Measurements from ENCODE around the gene LONP2.
"Not testable (repeated sequence)": the region's sequence is repeated elsewhere in the genome, so short reads cannot be mapped to it uniquely, and the experiment has no call there.

LONP2 gene

DNA sequence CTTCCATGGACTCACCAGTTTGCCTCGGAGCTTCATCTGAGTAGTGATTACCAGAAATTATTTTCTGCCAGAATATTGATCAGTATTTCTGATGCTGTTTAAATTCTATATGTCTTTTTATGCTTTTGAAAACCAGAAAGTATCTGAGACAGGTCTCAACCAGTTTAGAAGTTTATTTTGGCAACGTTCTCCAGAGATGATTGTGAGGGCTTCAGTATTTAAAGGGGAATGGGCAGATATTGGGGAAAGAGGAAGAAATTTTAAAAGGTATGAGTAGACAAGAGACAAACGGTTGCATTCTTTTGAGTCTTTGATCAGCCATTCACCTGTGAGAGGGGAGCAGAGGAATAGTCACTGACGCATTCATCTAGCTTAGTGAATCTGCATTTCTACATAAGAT, 47.7 kb downstream of the LONP2 start:
- DNase-seq = no peak

DNA sequence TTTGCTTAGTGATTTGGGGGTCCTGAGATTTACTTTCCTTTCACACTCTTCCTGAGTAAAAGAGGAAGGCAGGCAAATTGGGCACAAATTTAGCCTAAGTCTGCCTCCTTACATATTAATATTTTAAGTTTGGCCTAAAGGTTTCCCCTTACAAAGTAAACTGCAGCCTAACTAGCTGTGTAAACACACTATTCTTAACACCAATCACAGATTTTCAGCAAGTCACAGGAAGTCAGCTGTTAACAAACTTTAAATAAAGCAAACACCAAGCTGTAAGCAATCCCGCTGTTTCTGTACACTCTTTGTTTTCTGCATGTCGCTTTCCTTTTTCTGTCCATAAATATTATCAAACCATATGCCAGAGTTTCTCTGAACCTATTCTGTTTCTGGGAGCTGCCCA, 48.4 kb downstream of the LONP2 start:
- DNase-seq = no peak

DNA sequence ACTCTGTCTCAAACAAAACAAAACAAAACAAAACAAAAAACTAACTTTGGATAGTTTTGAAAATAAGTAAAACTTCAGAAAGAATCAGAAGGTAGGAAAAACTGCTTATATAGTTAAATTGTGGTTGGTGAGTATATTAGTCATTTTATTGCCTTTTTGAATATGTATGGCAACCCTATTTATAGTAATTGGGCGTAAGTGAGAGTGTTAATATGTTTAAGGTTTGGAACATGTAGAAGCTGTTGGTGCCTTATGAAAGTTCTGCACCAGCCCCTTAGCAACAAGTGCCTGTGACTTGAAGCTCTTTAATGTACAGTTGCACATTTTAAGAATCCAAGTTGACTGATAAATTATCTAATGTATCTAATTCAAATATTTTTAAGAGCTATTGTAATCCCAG, 50.6 kb downstream of the LONP2 start:
- DNase-seq = no peak

DNA sequence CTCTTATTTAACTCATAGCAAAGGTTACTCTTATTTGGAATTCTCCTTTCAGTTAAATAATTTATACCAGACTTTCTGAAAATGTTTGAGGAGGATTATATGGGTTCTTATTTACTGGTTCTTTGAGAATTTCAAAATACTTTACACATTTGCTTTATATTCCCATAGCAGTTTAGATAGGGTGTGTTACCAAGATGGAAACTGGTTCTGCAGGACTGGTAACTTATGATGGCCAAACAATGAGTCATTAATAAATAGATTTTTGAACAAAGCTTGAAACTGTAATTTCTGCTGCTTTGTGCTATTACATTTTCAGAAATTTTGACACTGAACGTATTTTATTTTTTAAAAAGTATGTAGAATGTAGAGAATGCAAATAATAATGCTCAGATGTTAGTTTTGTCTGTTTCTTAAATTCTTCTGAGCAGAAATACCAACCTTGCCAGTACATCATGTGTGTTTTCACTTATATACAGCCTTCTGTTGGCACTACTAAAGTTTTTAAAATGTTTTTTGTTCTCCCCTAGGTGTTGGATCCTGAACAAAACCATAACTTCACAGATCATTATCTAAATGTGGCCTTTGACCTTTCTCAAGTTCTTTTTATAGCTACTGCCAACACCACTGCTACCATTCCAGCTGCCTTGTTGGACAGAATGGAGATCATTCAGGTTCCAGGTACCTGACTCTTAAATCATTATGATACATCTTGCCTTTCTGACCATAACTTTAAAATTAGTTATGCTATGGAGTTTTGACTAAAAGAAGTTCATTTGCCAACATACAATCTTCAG, 51.6 kb downstream of the LONP2 start:
- no peak for DNase-seq

DNA sequence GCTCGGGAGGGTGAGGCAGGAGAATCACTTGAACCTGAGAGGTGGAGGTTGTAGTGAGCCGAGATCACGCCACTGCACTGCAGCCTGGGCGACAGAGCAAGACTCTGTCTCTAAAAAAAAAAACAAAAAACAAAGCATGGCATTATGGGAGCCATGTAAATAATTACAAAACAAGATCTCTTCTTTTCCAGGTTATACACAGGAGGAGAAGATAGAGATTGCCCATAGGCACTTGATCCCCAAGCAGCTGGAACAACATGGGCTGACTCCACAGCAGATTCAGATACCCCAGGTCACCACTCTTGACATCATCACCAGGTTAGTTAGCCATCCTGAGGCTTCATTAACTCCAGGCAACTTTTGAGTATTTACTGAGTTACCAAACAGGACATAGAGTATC, 55.4 kb downstream of the LONP2 start:
- no peak for DNase-seq

DNA sequence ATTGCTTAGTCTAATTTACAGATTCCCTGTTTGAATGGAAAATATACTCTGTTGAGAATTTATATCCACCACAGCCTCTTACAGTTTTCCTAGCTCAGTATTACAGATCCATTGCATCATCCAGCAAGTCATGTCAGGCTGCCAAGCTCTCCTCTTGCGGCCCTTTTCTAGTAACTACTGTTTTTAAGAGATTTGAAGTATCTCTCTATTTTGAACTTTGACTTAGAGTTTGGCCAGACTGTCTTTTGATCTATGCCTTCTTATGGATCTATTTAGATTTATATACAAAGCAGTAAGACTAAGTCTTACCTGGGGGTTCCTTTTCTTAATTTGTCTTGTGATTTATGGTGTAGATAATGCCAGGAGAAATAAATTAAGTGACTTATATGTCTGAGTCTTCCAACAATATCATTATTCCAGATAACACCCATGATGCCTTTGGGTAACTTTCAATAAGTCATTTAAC, 56.3 kb downstream of the LONP2 start:
- no peak for DNase-seq

DNA sequence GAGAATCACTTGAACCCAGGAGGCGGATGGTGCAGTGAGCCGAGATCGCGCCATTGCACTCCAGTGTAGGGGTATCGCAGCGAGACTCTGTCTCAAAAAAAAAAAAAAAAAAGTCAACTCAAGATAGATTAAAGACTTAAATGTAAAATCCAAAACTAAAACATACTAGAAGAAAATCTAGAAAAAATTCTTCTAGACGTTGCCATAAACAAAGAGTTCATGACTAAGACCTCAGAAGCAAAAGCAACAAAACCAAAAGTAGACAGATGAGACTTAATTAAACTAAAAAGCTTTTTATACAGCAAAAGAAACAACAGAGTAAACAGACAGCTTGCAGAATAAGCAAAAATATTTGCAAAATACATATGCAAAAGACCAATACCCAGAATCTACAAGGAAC, 64.4 kb downstream of the LONP2 start:
- DNase-seq = no peak

DNA sequence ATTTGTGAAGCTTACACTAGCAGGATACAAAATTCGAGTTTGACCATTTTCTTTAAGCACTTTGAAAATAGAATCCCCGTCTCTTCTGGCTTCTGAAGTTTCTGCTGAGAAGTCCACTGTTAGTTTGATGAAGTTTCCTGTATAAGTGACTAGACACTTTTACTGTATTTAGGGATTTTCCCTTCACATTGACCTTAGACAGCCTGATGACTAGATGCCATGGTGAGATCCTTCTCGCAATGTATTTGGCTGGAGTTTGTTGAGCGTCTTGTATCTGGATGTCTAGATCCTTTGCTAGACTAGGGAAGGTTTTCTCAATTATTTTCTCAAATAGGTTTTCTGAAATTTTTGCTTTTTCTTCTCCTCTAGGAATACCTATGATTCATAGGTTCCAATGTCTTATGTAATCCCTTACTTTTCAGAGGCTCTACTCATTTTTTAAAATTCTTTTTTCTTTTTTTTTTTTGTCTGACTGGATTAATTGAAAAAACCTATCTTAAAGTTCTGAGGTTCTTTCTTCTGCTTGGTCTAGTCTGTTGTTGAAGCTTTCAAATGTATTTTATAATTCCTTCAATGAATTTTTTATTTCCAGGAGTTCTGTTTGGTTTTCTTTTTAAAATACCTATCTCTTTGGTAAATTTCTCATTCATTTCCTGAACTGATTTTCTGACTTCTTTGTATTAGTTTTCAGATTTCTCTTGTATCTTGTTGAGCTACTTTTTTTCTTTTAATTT, 67.0 kb downstream of the LONP2 start:
- no peak for DNase-seq

DNA sequence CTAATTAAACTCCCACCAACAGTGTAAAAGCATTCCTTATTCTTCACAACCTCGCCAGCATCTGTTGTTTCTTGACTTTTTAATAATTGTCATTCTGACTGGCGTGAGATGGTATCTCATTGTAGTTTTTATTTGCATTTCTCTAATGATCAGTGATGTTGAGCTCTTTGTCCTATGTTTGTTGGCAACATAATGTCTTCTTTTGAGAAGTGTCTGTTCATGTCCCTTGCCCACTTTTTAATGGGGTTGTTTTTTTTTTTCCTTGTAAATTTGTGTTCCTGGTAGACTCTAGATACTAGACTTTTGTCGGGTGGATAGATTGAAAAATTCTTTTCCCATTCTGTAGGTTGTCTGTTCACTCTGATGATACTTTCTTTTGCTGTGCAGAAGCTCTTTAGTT, 69.8 kb downstream of the LONP2 start:
- not testable (repeated sequence) for DNase-seq

DNA sequence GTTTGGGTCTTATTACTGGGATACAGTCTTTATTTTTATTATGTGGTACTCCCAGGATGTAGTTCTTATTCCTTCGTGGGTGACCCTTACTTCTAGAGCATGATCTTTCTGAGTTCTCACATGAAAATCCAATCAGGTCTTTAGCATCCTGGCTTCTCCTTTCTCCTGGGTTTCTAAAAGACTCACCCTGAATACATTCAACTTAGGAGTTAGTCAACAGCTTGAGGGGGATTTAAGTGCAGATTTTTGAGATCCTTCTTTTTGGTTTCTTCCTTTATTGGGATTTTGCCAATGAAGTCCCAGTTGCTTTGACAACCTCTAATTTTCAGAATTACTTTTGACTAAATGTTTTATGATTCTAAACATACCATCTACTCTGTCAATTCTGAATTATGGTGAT, 72.9 kb downstream of the LONP2 start:
- no peak for DNase-seq

DNA sequence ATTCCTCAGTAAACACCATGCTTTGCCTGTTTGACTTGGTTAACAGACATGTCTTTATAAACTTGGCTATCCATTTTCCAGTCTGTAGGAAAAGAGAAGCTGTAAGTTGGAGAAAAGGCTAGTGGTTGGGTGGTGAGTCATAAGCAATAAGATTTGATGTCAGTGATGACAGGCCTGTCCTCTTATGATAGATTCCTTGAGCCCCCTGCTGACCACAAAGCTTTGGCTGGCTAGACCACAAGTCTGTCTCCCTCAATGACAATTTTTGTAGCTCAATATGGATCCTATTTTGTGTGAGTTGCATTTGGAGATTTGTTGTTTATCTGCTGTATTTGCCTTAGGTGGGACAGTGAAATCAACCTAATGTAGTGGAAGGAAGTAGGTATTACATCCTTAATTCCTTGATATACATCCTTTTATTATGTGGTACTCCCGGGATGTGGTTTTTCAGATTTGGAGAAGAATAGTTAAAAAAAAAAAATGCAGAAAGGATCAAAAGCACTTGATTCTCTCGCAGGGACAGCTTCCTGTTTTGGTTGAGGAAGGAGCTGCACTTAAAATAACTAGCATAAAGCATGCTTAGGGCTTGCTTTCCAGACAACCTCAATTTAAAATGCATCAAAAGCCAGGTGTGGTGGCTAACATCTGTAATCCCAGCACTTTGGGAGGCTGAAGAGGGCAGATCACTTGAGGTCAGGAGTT, 73.7 kb downstream of the LONP2 start:
- peak in 1 of 5 experiments; percentile 70 for DNase-seq

DNA sequence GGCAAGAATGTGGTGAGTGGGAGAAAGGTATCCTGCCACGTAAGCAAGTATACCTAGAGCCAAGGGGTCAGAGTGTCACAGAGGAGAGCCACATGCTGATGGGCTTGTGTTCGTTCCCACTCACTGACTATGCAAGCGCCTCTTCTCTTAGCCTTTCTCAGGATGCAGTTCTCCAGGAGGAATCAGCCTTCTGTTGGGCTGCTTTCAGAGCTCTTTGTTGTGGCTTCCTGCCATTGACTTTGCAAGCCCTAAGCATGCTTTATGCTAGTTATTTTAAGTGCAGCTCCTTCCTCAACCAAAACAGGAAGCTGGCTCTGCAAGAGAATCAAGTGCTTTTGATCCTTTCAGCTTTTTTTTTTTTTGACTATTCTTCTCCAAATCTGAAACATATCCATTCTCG, 74.5 kb downstream of the LONP2 start:
- DNase-seq = peak in 2 of 5 experiments; percentile 29 to 79

DNA sequence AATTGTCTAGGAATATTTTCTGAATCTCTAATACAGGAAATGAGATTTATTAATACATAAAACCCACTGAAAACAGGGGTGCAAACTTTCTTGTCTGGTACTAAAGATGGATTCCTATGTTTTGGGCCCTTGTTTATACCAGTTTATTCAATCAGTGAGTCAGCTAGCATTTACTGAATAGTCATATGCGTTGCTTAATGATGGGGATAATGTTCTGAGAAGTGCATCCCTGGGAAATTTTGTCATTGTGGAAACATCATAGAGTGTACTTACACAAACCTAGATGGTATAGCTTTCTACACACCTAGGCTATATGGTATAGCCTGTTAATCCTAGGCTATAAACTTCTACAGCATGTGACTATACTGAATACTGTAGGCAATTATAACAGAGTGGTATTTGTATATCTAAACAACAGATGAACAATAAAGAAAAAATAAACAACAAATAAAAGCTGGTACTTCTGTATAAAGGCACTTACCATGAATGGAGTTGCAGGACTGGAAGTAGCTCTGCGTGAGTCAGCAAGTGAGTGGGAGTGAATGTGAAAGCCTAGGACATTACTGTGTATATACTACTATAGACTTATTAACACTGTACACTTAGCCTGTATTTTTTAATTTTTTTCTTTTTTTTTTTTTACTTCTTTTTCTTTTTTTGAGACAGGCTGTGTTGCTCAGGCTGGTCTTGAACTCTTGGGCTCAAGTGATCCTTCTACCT, 77.4 kb downstream of the LONP2 start:
- no peak for DNase-seq

DNA sequence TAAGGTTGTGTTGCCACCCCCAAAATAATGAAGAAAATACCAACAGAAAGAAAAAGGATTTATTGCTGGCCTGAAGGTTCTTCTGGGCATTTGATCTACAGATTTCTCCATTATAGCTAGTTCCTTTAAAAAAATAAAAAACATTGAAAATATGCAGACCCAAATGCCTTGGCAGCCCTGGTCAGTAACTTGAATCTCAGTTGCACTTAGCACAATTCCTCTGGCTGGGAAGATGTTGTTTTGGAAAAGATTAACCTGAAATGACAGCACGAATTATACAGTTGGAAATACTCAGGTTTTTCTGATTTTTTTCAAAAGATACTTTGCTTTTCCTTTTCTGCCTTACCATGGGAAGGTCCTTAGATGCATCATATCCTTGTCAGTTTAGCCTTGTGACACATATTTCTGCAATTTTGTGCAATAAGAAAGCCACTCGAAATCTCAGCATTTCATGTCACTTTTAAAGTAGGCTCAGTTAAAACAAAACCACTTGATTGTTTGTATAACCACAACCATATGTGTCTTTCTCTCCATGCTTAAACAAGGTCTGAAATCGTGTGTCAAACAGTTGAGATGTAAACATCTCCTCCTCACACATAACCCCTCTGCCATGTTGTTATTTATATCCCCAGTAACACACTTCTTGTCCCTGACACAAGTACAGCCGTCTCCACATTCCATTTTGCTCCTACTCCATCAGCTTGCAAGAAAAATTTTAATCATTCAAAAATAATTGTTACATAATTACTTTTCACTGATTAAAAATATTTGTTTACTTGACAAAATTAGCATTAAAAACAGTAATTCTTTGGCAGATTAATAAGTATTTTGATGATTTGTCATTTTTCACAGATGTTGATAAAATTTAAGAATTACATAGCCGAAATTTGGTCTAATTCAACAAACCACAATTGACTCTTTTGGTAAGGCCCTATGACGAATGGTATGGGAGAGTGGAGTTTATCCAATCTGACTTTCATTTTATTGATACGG, 80.0 kb downstream of the LONP2 start:
- DNase-seq = peak in 1 of 5 experiments; percentile 20

DNA sequence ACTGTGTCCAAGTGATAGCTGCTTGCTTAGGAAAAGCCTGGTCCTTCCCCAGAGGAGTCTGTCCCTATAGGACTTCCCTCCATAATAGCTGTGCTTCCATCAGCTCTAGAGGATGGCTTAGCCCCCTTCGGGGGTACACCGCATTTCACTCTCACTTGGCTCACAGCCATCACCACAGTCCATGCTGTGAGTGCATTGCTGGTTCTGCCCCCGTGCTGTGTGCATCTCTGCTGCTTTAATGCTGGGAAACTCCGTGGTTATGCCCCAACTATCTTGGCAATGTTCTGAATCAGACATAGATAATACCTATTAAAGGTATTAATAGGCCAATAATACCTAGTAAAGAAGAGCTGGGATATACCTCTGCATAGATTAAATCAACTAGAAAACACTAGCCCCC, 82.8 kb downstream of the LONP2 start:
- DNase-seq = no peak

DNA sequence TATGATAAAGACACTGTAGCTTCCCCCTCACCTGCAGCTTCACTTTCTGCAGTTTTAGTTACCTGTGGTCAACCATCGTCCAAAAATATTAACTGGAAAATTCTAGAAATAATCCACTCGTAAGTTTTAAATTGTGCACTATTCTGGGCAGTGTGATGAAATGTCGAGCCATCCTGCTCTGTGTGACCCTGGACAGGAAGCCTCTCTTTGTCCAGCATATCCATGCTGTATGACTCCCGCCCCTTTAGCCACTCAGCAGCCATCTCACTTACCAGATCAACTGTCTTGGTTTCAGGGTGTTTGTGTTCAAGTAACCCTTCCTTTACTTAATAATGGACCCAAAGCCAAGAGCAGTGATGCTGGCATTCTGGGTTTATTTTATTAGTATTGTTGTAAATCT, 85.0 kb downstream of the LONP2 start:
- no peak for DNase-seq

DNA sequence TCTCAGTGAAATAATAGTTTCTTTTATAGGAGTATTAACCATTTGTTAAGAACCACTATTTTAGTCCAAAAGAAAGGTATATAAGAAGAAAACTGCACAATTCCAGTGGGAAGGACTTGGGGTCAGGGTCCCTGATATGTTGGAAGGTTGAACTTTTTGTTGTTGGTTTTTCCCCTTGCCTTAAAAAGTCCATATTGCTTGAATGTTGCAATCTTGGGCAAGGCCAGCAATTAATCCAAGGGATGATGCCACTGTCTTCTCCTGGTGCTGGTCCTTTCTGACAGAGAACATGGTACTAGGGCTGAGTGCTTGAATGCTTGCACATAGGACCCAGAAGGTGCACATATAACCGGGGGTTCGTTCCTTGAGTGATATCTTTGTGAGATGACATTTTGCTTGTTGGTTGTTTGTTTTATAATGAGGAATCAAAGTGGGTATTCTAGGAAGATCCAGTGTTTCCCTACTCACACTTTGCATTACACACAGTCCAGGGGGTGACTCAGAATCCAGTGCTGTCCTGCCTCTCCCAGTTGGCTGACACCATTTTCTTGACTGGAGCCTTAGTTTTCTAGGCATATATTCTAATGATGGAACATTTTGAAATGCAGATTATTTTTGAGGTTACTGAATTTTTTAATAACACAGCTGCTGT, 86.2 kb downstream of the LONP2 start:
- DNase-seq = no peak

DNA sequence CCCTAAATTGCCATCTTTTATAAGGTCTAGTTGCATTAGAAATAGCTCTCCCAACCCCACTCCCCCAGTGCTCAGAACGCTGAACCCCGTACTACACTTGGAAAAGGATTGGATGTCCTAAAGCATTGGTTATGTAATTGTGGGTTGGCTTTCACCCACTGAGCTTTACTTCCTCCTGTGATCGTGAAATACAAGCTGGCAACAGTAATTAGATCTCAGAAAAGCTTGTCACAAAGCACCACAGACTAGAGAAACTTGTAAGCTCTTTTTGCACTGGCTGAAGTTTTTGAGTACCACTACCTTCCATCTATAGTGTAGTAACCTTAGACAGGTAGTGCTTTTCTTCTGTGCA, 86.7 kb downstream of the LONP2 start:
- no peak for DNase-seq

DNA sequence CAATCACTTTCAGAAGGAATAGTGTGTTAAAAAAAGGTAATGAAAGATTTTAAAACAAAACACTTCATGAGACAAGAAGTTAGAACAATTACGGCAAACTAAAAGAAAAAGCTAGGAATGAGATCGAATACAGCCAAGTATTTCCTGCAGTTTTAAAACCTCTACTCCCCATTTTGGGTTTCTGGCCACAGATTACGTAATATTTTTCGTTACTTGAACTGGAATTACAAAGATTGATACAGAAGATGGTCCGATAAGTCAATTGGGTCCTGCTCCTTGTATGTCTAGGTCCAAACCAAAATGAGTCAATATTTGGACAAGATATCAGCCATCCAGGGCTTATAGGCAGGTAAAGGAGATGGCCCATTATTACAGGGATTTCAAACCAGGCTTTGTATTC, 88.9 kb downstream of the LONP2 start:
- no peak for DNase-seq

DNA sequence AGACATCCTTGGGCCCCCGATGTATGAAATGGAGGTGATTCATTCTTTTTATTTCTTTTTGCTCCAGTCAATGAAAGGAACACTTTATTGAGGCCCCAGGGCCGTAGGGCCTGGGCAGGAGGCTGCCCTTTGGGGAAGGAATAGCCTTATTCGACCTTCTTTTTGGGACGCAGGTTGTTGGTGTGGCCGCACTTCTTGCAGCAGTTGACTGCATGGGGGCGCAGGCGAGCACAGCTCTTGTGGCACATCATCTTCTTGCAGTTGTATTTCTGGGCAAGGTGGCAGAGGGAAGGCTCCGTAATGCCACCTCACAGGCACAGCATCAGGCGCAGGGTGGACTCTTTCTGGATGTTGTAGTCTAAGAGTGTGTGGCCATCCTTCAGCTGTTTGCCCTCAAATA, 90.2 kb downstream of the LONP2 start:
- DNase-seq = no peak

DNA sequence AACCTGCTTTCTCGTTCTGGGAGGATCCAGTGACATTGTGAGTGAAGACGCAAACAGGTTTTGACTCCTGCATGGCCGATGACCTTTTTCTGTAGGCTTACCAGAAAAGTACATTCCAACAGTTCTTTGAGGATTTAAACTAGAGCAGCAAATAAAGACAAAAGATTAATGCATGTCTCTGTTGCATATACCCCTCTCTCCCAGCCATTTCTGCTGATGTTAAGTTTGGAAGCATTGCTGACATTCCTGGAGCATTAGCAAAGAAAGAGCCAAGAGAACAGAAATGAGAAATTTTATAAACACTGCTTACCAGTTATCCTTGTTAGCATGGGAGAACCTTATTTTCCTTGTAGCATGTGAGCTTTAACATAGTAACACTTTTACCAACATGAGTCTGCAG, 91.9 kb downstream of the LONP2 start:
- DNase-seq = no peak

All from T-helper 2 cell (primary cell).